H9 (cell line): Measurements from ENCODE around the gene MUC2. TPM values are rescaled to one million over a fixed set of nuclear protein-coding genes. Genes with fewer than 3 reads are reported as not detected.

Source experiments
- DNase-seq: peaks from one replicate; pipeline ENCODE4 v3.0.0-alpha.2; 2017
- H2AFZ ChIP-seq: one replicate; pipeline ENCODE4 v1.6.1; 2013; ENCODE audit warnings: mild to moderate bottlenecking, low read length, control low read depth, moderate library complexity
- H2AK5ac ChIP-seq: 2 replicates; pipeline ENCODE4 v1.6.1; 2013; ENCODE audit warnings: low read length, control low read depth, mixed read lengths; ENCODE audit not compliant: insufficient read length
- H2BK120ac ChIP-seq: one replicate; pipeline ENCODE4 v1.6.1; 2013; ENCODE audit warnings: low read depth, mild to moderate bottlenecking, low read length, control low read depth, inconsistent platforms; ENCODE audit not compliant: poor library complexity, severe bottlenecking
- H2BK12ac ChIP-seq: 2 replicates; pipeline ENCODE4 v1.6.1; 2013; ENCODE audit warnings: low read length, control low read depth, mixed read lengths, low read depth; ENCODE audit not compliant: insufficient read length
- H2BK15ac ChIP-seq: 2 replicates; pipeline ENCODE4 v1.6.1; 2013; ENCODE audit warnings: low read depth, low read length, control low read depth
- H2BK20ac ChIP-seq: one replicate; pipeline ENCODE4 v1.6.1; 2013; ENCODE audit warnings: low read depth, mild to moderate bottlenecking, low read length, control low read depth, inconsistent platforms; ENCODE audit not compliant: poor library complexity, severe bottlenecking
- H2BK5ac ChIP-seq: 2 replicates; pipeline ENCODE4 v1.6.1; 2013; ENCODE audit warnings: low read length, control low read depth, mixed read lengths; ENCODE audit not compliant: insufficient read length
- H3K14ac ChIP-seq: 2 replicates; pipeline ENCODE4 v1.6.1; 2013; ENCODE audit warnings: low read length, control low read depth; ENCODE audit not compliant: insufficient read depth
- H3K18ac ChIP-seq: 2 replicates; pipeline ENCODE4 v1.6.1; 2013; ENCODE audit warnings: low read depth, mild to moderate bottlenecking, mixed read lengths, low read length, control low read depth; ENCODE audit not compliant: insufficient read length
- H3K23ac ChIP-seq: 2 replicates; pipeline ENCODE4 v1.6.1; 2013; ENCODE audit warnings: low read length, control low read depth, mixed read lengths, low read depth; ENCODE audit not compliant: insufficient read length
- H3K23me2 ChIP-seq: 2 replicates; pipeline ENCODE4 v1.6.1; 2013; ENCODE audit warnings: low read depth, mild to moderate bottlenecking, mixed read lengths, low read length, control low read depth; ENCODE audit not compliant: insufficient read length, poor library complexity, severe bottlenecking
- H3K27ac ChIP-seq: 2 replicates; pipeline ENCODE4 v1.5.1; 2013; ENCODE audit warnings: low read length, control low read depth, mixed read lengths, low read depth; ENCODE audit not compliant: insufficient read length
- H3K27me3 ChIP-seq: 2 replicates; pipeline ENCODE4 v1.6.1; 2013; ENCODE audit warnings: low read length, control low read depth, inconsistent platforms; ENCODE audit not compliant: insufficient read depth
- H3K4ac ChIP-seq: 2 replicates; pipeline ENCODE4 v1.6.1; 2013; ENCODE audit warnings: low read depth, mild to moderate bottlenecking, control low read depth, inconsistent platforms, low read length, moderate library complexity
- H3K4me1 ChIP-seq: 2 replicates; pipeline ENCODE4 v1.6.1; 2013; ENCODE audit warnings: low read length, control low read depth, inconsistent platforms; ENCODE audit not compliant: insufficient read depth
- H3K4me2 ChIP-seq: 2 replicates; pipeline ENCODE4 v1.6.1; 2013; ENCODE audit warnings: low read length, control low read depth, mixed read lengths; ENCODE audit not compliant: insufficient read length, insufficient read depth
- H3K56ac ChIP-seq: 2 replicates; pipeline ENCODE4 v1.6.1; 2013; ENCODE audit warnings: low read depth, mild to moderate bottlenecking, mixed read lengths, low read length, control low read depth; ENCODE audit not compliant: insufficient read length
- H3K79me1 ChIP-seq: 2 replicates; pipeline ENCODE4 v1.6.1; 2013; ENCODE audit warnings: low read depth, mild to moderate bottlenecking, moderate library complexity, low read length, control low read depth, inconsistent platforms; ENCODE audit not compliant: insufficient read depth, poor library complexity, severe bottlenecking
- H3K79me2 ChIP-seq: 2 replicates; pipeline ENCODE4 v1.6.1; 2013; ENCODE audit warnings: low read length, control low read depth, inconsistent platforms; ENCODE audit not compliant: insufficient read depth
- H3K9ac ChIP-seq: 2 replicates; pipeline ENCODE4 v1.6.1; 2013; ENCODE audit warnings: low read length, control low read depth, mixed read lengths; ENCODE audit not compliant: insufficient read length; ENCODE audit errors: extremely low read depth
- H3K9me3 ChIP-seq: one replicate; pipeline ENCODE4 v1.6.1; 2013; ENCODE audit warnings: low read depth, low read length, inconsistent platforms; ENCODE audit not compliant: control insufficient read depth
- H3T11ph ChIP-seq: one replicate; pipeline ENCODE4 v1.6.1; 2013; ENCODE audit warnings: mild to moderate bottlenecking, low read length, control low read depth, inconsistent platforms
- H4K20me1 ChIP-seq: one replicate; pipeline ENCODE4 v1.6.1; 2013; ENCODE audit not compliant: control insufficient read depth, insufficient read length, insufficient read depth
- H4K5ac ChIP-seq: 2 replicates; pipeline ENCODE4 v1.6.1; 2013; ENCODE audit warnings: low read depth, mild to moderate bottlenecking, mixed read lengths, low read length, control low read depth; ENCODE audit not compliant: insufficient read length
- H4K8ac ChIP-seq: replicated peaks from 2 replicates; pipeline ENCODE4 v1.6.1; 2013; ENCODE audit warnings: low read length, control low read depth, mixed read lengths, low read depth; ENCODE audit not compliant: insufficient read length
- H4K91ac ChIP-seq: 2 replicates; pipeline ENCODE4 v1.6.1; 2013; ENCODE audit warnings: low read depth, mild to moderate bottlenecking, moderate library complexity, mixed read lengths, low read length, control low read depth; ENCODE audit not compliant: insufficient read length
- H3K27ac Mint-ChIP-seq, 3 experiments: 2 replicates in 2 of 3; 3 replicates in 1 of 3; pipeline ENCODE4 v1.8.0; 2020 to 2021; ENCODE audit warnings: mixed read lengths in 3 of 3, mild to moderate bottlenecking in 1 of 3, moderate library complexity in 1 of 3
- H3K27me3 Mint-ChIP-seq: 2 replicates; pipeline ENCODE4 v1.8.0; 2021; ENCODE audit warnings: low read depth, mild to moderate bottlenecking, moderate library complexity, mixed read lengths
- H3K36me3 Mint-ChIP-seq, 3 experiments: 2 replicates in 2 of 3; 3 replicates in 1 of 3; pipeline ENCODE4 v1.8.0; 2020 to 2021; ENCODE audit warnings: low read depth in 3 of 3, mixed read lengths in 3 of 3; ENCODE audit not compliant: insufficient read depth in 1 of 3
- H3K4me1 Mint-ChIP-seq, 2 experiments: 2 replicates each; pipeline ENCODE4 v1.8.0; 2020; ENCODE audit warnings: mixed read lengths in 2 of 2
- H3K4me3 Mint-ChIP-seq, 2 experiments: 2 replicates in 1 of 2; 3 replicates in 1 of 2; pipeline ENCODE4 v1.8.0; 2020 to 2021; ENCODE audit warnings: mild to moderate bottlenecking in 2 of 2, mixed read lengths in 2 of 2, moderate library complexity in 1 of 2
- H3K9me3 Mint-ChIP-seq, 2 experiments: 2 replicates in 1 of 2; 3 replicates in 1 of 2; pipeline ENCODE4 v1.8.0; 2020; ENCODE audit warnings: mild to moderate bottlenecking in 2 of 2, mixed read lengths in 2 of 2, moderate library complexity in 1 of 2
- WGBS: extraction: QIAGEN DNeasy Blood & Tissue Kit; methylation state at CpG from one replicate; pipeline ENCODE4 v1.1.7; 2013; ENCODE audit warnings: missing lambda C conversion rate, low lambda C conversion rate, mixed read lengths; ENCODE audit not compliant: insufficient read length; ENCODE audit errors: extremely low coverage; 5-methylcytosine and 5-hydroxymethylcytosine counted together
- total RNA-seq: library from RNA; stranded (reverse); gene quantifications from 2 replicates; pipeline ENCODE4 v1.2.1, GENCODE V29; 2021
- TF ChIP-seq, protein P1 (sequence below): fragments of 200-600 bp; sonication (generic); conservative IDR thresholded peaks from 3 replicates; pipeline ENCODE4 v1.8.0; 2021; ENCODE audit warnings: antibody characterized with exemption, mild to moderate bottlenecking

The MUC2 gene
- total RNA-seq, 1 experiment from 2014 or later: not detected

DNA sequence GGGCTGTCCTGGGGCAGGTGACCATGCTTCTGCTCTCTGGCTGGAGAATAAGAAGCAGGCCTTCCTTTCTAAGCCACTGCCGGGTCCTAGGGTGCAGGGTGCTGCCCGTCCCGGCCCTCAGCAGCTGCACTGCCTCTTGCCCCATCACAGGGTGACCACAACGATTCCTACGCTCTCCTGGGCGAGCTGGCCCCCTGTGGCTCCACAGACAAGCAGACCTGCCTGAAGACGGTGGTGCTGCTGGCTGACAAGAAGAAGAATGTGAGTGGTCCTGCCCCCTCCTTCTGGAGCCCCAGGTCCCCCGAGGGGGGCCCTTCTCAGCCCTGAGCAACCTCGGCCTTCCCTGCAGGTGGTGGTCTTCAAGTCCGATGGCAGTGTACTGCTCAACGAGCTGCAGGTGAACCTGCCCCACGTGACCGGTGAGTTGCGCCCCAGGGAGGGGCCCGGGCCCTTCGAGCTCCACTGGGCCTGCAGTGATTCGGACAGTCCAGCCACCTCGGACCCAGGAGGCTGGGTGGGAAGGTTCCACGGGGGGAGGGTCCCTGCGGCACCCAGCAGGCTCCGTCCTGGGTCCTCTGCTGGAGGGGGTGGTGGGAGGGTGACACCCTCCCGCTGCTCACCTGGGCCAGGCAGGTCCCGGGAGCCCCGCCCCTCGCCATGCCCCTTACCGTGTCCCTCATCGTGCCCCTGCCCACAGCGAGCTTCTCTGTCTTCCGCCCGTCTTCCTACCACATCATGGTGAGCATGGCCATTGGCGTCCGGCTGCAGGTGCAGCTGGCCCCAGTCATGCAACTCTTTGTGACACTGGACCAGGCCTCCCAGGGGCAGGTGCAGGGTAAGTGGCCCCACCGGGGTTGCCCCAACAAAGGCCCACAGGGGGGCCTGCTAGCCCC, 8.3 kb downstream of the MUC2 start:
- Histone ChIP-seq H2BK120ac (no peak overlapping the region), H4K20me1 (no peaks in the 10 kb centered on the region), H4K91ac (no peak overlapping the region), H4K5ac (no peak overlapping the region), H2AK5ac (no peak overlapping the region), H3K4me1 (no peaks in the 10 kb centered on the region), H2BK5ac (no peak overlapping the region), H3K79me1 (no peaks in the 10 kb centered on the region), H2BK15ac (no peak overlapping the region), H2AFZ (no peak overlapping the region), H3K27me3 (no peaks in the 10 kb centered on the region), H3K4ac (no peak overlapping the region), H3K23me2 (no peaks in the 10 kb centered on the region), H4K8ac (no peak overlapping the region), H3K56ac (no peak overlapping the region), H2BK20ac (no peak overlapping the region), H2BK12ac (no peak overlapping the region), H3T11ph (no peak overlapping the region), H3K14ac (no peak overlapping the region), H3K27ac (no peak overlapping the region), H3K18ac (no peak overlapping the region), H3K23ac (no peak overlapping the region), H3K9me3 (no peaks in the 10 kb centered on the region), H3K4me2 (no peak overlapping the region), H3K9ac (no peak overlapping the region), H3K79me2 (no peaks in the 10 kb centered on the region)
- H3K27ac Mint-ChIP-seq: peak overlapping the region in 1 of 3 experiments; percentile 70; a peak in 1 of 7 replicates
- no peaks in the 10 kb centered on the region for H3K4me1 Mint-ChIP-seq
- no peak for DNase-seq
- no peaks in the 10 kb centered on the region for H3K9me3 Mint-ChIP-seq
- TF ChIP-seq, protein P1, sequence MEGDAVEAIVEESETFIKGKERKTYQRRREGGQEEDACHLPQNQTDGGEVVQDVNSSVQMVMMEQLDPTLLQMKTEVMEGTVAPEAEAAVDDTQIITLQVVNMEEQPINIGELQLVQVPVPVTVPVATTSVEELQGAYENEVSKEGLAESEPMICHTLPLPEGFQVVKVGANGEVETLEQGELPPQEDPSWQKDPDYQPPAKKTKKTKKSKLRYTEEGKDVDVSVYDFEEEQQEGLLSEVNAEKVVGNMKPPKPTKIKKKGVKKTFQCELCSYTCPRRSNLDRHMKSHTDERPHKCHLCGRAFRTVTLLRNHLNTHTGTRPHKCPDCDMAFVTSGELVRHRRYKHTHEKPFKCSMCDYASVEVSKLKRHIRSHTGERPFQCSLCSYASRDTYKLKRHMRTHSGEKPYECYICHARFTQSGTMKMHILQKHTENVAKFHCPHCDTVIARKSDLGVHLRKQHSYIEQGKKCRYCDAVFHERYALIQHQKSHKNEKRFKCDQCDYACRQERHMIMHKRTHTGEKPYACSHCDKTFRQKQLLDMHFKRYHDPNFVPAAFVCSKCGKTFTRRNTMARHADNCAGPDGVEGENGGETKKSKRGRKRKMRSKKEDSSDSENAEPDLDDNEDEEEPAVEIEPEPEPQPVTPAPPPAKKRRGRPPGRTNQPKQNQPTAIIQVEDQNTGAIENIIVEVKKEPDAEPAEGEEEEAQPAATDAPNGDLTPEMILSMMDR: no peak
- H3K27me3 Mint-ChIP-seq: no peaks in the 10 kb centered on the region; the same call in 1 of the 2 replicates
- H3K36me3 Mint-ChIP-seq: no peaks in the 10 kb centered on the region
- WGBS: no CpG with 5 or more reads among the region's 33 CpGs
- no peak overlapping the region for H3K4me3 Mint-ChIP-seq
